Activated CD8-positive, alpha-beta memory T cell treated with anti-CD3 and anti-CD28 coated beads, Interleukin-2, amount 50 U/mL, for 1 hour (primary cell): Measurements from ENCODE around the gene NELFB.
A peak's percentile ranks its signal among the peaks of the same experiment; 100 is the strongest.

Experiments used
- DNase-seq: peaks from one replicate; pipeline ENCODE4 v3.0.0-alpha.2; 2020; ENCODE audit errors: extremely low read depth

NELFB gene

DNA sequence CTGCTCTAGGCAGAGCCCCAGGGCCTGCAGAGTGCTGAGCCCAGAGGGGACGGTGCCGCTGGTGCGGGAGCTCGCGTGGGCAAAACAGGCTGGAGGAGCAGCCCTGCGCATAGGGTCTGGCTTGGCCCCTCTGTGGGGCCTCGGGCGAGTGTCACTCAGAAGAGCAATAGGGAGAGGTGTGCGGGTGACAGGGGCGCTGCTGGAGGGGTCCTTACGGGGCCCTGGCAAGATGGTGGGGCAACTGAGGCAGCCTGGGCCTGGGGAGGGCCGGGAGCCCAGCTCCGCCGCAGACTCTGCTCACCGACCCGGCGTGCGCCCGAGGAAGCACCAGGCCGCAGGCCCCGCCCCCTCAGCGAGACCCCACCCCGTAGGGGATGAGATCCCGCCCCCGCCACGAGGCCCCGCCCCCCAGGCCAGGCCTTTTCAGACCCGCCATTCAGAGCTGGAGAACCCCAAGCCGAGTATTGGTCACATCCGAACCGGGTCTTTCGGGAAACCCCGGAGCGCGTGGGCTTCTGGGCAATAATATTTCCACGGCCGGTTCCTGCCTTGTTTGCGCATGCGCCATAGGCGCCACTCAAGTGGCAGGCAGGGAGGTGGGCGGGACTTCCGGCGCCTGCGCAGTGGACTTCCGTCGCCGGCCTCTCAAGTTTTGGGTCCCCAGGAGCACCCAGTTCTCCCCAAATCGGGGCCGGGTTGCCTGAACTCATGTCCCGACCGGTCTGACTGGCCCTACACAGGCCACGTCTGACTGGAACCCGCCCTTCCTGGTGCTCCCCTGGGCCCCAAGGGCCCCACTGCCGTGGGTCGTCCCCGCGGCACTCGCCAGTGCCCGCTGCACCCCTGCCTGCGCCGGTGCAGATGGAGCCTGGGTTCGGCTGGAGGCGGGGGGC is 31.8 kb upstream of the NELFB start:
- peak; percentile 97 for DNase-seq

DNA sequence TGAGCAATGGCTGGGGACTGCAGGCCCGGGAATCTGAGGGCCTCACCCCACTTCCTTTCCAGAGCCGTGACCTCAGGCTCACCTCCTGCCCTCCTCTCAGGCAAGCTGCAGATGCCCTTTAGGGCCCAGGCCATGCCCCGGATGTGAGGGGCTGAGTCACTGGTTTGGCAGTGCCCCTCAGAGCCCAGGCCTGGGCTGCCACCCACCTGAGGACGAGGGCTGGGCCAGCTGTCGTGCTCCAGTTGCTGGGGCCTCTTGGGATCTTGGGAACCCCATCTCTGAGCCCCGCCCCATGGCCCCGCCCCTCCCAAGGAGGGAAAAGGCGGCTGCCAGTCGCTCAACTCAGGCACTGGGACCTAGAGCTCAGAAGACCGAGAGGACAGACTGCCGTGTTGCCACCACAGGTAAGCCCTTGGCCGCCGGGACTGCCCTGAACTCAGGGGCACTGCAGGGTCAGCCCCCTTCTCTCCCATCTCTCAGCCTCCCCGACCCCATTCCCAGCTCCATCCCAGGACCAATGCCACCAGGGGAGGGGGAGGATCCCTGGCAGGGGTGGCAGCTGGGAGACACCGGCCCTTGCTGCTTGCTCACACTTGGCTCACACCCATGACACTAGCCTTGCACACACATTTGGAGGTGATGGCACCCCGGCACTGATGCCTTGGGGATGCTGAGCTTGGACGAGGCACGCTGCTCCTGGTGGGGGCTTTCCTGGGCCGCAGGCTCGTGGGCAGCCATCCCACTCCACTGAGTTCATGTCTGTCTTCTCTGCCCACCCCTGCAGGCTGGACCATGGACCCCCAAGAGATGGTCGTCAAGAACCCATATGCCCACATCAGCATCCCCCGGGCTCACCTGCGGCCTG is 30.1 kb upstream of the NELFB start, which contains the start of gene CYSRT1:
TSS of gene CYSRT1 (plus strand) at position 345 of the 865 bp plus-strand sequence. CDS start at position 793, 448 bp downstream.
- DNase-seq = no peak

DNA sequence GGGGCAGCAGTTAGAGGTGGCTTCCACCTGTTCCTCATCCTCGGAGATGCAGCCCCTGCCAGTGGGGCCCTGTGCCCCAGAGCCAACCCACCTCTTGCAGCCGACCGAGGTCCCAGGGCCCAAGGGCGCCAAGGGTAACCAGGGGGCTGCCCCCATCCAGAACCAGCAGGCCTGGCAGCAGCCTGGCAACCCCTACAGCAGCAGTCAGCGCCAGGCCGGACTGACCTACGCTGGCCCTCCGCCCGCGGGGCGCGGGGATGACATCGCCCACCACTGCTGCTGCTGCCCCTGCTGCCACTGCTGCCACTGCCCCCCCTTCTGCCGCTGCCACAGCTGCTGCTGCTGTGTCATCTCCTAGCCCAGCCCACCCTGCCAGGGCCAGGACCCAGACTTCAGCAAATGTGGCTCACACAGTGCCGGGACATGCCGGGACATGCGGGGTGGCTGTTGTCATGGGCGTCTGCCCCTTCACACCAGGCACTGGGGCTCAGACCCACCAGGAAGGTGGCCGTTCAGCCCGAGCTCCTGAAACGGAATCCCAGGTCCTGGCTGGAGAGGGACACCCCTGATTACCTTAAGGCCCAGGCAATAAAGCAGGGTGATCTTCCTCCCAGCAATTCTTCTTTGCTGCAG is 29.3 kb upstream of the NELFB start:
- DNase-seq = no peak

DNA sequence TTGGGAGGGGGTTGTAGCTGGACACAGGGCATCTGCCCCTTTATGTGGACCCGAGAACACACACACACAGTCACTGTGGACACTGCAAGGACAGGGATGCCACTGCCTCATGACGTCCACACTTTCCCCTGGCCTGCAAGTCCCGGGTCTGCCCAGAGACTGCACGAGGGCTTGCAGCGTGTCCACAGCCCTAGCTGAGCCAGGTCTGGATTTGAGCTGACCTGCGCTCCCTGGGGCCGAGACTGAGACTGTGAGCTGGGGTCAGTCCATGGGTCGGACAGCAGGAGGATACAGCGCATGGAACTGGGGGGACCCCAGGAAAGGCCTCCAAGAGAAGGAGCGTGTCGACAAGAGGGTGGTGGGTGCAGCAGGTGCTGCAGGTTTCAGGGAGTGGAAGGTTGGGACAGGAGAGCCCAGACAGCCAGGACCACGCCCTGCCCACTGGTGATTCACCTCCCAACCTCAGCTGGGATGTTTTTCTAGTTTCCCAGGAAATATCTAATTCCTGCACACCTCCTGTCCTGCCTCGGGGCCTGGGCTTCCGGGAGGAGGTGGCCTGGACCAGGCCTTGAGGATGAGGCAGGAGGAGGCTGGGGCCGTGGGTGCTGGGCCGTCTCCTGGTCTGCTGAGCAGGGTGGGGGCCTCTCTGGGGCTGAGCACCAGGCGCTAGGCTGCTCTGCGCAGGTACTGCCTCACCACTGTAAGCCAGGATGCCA is 28.6 kb upstream of the NELFB start:
- no peak for DNase-seq

DNA sequence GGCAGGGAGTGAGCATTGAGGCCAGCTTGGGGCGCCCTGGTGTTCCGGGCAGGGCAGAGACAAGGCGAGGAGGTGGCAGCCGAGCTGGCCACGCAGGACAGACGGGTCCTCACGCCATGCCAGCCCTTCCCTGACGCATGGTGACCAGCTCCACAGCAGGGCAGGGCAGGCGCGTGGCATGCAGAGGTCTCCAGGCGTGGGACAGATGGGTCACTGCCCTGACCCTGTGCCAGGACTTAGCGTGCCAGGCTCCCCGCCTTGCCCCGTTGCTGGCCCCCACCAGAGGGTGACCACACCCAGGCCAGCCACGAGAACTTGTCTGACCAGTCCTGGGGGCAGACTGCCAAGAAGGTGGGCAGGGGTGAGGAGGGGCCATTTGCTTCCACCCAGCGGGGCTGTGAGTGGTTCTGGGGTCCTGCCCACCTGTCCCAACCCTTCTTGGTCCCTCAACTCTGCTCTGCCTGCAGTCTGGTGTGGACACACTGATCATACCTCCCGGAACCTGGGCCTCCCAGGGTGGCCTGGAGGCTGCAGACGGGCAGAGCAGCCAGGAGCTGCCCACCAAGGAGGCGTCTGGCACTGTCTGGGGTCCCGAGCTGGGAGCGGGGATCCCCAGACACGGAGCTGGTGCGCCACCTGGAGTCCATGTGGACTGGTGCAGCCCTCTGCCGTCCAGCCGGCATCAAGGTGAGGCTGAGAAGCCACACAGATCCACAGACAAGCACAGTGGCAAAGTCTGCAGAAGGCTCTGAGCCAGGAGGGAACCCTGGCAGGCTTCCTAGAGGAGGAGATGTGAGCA is 27.9 kb upstream of the NELFB start, which contains the start of gene RNF224:
TSS of gene RNF224 (plus strand) at position 449 of the 799 bp plus-strand sequence. CDS start 834 bp downstream, outside the sequence.
- peak; percentile 61 for DNase-seq

DNA sequence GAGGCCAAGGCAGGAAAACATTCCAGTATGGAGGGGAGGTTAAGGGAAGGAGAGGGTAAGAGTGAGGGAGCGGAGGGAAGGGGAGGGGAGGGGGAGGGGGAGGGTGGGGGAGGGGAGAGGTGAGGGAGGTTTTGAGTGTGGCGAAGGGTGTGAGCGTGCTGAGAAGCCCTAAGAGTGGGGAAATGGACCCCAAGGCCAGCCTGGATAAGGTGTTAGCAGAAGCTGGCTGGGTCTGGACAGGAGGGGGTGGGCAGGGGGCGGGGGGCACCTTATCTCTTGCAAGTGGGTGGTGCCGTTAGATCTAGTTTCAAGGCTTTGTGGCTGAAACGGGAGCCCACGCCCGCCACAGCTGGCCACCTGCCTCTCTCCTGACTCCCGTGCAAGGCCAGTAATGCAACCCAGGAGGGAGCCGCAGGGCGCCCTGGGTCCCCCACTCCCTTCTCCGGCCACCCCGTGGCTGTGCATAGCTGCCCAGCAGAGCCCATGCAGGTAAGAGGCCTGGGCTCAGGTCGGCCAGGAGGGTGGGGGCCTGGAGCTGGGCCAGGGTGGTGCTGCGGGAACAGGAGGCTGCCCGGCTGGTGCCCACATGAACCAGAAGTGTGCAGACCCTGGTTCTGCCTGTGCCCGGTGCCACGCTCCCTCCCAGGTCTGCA is 27.1 kb upstream of the NELFB start:
- no peak for DNase-seq

DNA sequence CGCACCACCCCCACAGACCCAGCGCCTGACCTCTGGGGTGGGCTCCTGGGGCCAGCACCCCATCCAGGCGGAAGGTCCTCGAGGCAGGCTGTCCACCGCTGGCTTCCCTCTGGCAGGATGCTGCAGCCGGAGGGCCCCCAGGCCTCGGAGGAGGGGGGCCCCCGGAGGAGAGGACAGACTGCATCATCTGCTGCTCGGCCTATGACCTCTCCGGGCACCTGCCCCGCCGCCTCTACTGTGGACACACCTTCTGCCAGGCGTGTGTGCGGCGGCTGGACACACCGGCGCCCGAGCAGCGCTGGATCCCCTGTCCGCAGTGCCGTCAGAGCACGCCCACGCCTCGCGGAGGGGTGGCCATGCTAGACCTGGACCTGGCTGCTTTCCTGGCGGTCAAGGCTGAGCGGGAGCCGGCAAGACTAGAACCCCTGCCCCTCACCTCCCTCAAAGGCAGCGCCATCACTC is 26.6 kb upstream of the NELFB start:
- no peak for DNase-seq

DNA sequence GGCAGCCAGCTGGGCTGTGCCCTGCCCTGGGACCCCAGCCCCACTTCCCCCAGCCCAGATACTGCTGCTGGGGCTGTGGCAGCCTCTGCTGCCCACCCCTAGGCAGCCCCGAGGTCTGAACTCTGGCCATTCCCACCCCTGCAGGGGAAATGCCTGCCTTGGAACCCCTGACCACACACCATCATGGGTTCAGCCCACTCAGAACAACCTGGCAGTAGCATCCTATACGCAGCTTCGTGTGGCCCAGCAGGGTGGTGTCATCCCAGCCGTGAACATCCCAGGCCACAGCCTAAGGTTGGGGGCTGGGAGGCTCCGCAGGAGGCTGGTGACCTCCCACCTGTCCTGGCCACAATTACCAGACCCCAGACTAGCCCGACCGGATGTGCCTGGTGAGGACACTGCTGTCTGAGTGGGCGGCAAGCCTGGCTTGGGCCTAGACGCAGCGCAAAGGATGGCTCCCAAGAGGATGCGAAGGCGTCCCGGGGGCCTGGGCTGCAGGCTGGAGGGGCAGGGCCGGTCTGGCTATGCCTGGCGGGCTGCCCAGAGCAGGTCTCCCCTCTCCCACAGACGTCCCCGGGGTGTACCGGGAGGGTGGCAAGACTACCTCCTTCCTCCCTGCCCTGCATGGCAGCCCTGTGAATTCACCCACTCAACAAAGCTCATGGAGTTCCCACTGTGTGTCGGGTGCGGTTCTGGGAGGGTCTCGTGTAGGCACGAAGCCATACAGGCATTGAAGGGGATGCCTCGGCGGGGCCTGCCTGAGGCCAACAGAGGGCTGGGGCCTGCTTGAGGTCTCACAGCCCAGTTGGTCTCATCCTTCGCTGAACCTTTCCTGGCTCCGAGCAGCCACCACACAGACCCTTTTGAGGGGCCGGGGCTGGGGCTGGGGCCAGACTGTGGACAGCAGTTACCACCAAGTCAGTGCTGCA is 25.9 kb upstream of the NELFB start:
- DNase-seq = no peak

DNA sequence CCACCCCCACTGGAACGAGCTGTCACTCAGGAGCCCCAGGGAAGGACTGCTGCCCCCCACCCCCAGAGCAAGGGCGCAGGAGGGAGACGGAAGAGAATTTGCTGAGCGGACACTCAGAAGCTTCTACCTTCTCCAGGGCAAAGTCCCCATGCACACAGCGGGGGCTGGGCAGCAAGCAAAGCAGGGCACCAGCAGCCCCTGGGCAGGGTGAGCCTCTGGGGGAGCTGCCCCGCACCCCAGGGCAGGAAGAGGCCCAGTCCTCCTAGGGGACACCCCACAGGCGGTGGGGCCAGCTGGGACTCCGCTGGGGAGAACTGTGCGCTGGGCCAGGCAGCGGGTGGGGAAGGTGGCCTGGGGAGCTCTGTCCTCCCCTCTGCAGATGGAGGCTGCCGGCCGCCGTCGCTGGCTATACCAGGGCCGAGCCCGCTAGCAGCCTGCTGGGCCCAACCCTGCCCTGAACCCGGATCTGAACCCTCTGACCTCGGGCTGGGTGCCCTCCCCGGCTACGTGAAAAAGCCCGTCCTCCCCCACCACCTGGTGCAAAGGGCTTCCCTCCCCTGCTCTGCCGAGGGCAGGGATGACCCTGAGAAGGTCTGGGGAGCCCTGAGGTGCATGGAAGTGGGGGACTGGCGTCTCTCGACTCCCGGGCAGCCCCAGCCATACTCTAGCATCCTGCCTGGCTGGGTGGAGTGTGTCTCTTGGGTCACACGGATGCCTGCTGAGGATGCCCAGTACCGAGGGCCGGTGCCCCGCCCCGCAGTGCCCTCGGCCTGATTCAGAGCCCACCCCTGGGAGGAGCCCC is 25.0 kb upstream of the NELFB start:
- no peak for DNase-seq

DNA sequence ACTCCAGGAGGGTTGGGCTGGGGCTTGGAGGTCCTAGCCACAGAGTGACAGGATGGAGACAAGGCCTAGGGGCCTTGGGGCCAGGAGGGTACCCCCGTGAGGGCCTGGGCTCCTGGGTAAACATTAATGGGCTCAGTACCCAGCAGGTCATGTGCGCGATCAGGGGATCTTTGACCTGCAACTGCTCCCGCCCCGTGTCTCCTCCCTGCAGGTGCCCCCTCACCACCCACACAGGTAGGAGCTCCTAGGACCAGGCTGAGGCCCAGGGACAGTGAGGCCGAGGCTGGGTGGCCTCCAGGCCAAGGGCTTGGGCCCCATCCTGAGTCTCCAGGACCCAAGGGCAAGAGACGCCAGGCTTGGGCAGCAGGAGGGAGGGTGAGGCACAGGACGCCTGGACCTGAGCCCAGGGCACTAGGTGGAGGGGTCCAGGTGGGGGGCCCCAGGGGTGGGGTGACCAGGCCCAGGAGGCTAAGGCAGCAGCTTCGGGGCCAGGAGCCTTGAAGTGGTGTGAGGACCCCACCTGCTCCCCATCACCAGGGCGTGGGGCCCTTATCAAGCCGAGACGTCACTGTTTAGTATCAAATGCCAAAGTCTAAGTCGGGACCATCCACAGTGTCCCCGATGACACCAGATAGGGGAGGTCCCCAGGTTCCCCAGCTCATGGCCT is 24.3 kb upstream of the NELFB start, which contains the start of gene SLC34A3:
TSS of gene SLC34A3 (plus strand) at position 197 of the 667 bp plus-strand sequence. CDS start 802 bp downstream, outside the sequence.
- DNase-seq = no peak

DNA sequence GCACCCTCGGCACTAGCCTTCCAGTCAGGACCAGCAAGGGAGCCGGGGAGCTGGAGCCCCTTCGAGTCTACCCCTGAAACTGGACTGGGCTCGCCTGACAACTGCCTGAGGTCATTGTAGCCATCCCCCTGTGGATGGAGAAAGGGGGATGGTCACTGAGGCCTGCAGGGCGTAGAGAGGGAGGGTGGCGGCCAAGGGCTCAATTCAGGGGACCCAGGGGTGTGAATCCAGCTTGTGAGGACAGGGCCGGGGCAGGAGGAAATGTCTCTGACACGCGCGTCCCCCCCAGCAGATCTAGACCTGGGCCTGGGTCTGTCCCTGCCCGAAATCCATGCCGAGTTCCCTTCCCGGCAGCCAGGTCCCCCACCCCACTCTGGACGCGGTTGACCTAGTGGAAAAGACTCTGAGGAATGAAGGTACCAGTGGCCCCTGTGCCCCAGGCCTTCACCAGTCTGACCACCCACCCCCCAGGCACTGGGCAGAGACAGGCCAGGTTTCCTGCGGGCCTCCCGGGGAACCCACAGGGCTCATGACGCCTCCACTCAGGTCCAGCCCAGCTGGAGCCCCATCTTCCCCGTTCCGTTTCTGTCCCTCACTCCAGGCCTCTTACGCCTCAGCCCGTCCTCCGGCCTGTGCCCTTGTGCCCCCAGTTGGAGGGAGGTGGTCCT is 23.6 kb upstream of the NELFB start:
- no peak for DNase-seq

DNA sequence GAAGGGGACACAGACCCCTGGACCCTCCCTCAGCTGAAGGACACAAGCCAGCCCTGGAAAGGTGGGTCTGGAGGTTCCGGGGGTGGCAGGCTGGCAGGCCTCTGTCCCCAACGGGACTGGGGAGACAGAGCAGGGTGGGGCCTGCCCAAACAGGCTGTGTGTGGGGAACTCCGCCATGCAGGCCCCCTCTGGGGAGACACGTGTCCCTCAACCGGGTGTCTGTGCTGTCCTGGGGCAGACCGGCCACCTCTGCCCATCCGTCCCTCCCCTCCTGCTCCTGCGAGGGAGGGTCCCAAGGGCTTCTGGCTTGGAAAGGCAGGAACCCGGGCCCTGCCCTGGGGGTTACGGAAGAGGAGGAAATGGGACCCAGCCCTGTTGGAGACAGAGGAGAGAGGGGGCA is 23.0 kb upstream of the NELFB start:
- DNase-seq = no peak

DNA sequence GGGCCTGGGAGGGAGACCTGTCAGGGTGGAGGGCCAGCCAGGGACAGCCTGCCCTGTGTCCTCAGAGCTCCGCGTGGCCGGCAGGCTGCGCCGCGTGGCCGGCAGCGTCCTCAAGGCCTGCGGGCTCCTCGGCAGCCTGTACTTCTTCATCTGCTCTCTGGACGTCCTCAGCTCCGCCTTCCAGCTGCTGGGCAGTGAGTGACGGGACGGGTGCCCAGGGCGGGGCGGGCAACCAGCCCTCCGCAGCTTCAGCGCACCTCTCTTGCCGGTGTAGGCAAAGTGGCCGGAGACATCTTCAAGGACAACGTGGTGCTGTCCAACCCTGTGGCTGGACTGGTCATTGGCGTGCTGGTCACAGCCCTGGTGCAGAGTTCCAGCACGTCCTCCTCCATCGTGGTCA is 22.6 kb upstream of the NELFB start:
- DNase-seq = no peak

DNA sequence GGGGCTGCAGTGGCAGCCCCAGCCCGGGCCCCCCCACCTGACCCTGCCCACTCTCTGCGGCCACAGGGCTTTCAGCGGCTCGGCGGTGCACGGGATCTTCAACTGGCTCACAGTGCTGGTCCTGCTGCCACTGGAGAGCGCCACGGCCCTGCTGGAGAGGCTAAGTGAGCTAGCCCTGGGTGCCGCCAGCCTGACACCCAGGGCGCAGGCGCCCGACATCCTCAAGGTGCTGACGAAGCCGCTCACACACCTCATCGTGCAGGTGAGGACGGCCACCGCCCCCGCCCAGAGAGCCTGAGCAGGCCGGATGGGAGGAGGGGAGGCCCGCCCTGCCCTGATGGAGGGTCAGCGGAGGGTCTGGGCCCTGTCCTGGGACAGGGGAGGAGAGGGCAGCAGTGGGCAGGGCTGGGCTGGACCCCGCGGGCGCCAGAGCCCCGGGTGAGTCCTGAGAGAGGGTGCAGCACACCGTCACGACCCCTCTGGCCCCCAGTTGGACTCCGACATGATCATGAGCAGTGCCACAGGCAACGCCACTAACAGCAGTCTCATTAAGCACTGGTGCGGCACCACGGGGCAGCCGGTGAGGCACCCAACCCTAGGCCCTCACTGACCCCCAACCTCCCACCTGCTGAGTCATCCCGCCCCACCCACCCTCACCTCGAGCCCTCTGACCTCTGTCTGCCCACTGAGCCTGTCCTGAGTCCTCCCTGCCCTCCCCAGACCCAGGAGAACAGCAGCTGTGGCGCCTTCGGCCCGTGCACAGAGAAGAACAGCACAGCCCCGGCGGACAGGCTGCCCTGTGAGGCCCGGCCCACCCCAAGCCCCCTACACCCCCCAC is 21.8 kb upstream of the NELFB start:
- DNase-seq = no peak

DNA sequence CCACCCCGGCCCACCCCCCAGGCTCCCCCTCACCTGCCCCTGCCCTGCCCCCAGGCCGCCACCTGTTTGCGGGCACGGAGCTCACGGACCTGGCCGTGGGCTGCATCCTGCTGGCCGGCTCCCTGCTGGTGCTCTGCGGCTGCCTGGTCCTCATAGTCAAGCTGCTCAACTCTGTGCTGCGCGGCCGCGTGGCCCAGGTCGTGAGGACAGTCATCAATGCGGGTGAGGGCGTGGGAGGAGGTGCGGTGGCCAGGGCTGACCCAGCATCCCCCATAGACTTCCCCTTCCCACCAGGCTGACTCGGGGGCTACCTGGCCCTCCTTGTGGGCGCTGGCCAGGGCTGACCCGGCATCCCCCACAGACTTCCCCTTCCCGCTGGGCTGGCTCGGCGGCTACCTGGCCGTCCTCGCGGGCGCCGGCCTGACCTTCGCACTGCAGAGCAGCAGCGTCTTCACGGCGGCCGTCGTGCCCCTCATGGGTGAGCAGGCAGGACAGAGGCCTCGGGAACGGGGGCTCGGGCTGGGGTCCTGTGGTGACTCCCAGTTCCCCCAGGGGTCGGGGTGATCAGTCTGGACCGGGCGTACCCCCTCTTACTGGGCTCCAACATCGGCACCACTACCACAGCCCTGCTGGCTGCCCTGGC is 21.0 kb upstream of the NELFB start:
- no peak for DNase-seq
